GM19328 (cell line): Measurements from ENCODE around the gene CYP2D6.
"Not testable (repeated sequence)": the region's sequence is repeated elsewhere in the genome, so short reads cannot be mapped to it uniquely, and the experiment has no call there.

Experiments
- ATAC-seq: cut with Tn5 transposase; IDR thresholded peaks from one replicate; pipeline ENCODE4 v1.9.1; 2021; ENCODE audit warnings: mild to moderate bottlenecking, moderate library complexity; ENCODE audit not compliant: unreplicated experiment

The CYP2D6 gene

GRCh38 chr22:42158456-42159132 lies 28.0 kb upstream of the CYP2D6 start:
- no peak for ATAC-seq

DNA sequence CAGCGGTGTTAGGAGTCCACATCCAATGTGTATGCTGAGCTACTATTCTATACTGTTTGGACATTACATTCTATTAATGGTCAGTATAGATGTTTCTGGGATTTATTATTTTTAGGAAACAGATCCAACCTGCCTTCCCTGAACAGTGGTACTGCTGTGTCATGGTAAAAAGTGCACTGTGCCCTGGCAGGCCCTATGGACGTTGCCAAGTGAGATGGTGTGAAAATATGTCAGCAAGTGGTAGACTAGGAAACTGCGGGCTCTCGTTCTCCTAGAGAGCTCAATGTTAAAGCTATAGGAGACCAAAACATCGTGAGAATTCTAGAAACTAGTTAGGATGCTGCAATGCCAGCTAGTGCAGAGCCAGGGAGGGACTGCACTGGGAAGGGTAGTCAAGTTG lies 26.0 kb upstream of the CYP2D6 start:
- ATAC-seq = no peak

DNA sequence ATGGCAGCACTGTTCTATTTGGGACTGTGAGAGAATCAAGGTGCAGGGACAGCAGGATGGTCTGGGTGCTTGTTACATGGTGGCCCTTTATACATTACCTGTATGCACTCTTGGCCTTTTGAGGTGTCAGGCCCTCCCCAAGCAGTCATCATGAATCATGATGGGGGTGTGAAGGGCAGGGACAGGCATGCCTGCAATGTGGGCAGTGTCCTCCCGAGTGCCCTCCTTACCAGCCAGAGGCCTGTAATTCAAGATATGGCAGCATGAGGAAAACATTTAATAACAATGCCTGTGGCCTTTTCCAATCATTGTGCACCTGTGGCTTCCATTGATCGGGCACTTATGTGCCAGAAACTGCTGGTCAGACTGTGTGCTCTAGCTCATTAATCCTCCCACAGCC lies 25.5 kb upstream of the CYP2D6 start:
- ATAC-seq = no peak

- ATAC-seq = no peak
Observed at GRCh38 chr22:42155053-42155543, 24.5 kb upstream of the CYP2D6 start.

GRCh38 chr22:42154293-42155052 lies 23.9 kb upstream of the CYP2D6 start:
- no peak for ATAC-seq

- ATAC-seq = no peak
Observed at GRCh38 chr22:42152661-42153270, 22.2 kb upstream of the CYP2D6 start.

- ATAC-seq = no peak
Observed at GRCh38 chr22:42151924-42152635, 21.5 kb upstream of the CYP2D6 start.

DNA sequence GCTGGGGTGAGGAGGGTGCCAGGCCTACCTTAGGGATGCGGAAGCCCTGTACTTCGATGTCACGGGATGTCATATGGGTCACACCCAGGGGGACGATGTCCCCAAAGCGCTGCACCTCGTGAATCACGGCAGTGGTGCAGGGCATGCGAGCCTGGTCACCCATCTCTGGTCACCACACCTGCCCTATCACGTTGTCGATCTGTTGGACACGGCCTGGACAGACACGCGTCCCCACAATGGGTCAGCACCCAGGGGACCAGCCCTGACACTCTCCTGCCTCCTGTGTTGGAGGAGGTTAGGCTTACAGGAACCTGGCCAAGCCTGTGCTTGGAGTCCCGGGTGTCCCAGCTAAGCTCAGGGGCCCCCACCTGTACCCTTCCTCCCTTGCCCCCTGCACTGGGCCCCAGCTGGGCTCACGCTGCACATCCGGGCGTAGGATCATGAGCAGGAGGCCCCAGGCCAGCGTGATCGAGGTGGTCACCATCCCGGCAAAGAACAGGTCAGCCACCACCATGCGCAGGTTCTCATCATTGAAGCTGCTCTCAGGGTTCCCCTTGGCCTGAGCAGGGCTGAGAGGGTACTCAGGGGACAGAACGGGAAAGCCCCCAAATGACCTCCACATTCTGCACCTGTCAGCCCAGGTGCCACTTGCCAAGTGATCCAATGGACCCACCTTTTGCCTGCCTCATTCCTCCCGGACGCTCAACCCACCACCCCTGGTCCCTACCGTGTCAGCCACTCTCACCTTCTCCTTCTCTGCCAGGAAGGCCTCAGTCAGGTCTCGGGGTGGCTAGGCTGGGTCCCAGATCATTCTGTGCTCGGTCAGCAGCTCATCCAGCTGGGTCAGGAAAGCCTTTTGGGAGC lies 20.3 kb upstream of the CYP2D6 start:
- no peak for ATAC-seq

- not testable (repeated sequence) for ATAC-seq
Observed at GRCh38 chr22:42149798-42150197, 19.2 kb upstream of the CYP2D6 start.

DNA sequence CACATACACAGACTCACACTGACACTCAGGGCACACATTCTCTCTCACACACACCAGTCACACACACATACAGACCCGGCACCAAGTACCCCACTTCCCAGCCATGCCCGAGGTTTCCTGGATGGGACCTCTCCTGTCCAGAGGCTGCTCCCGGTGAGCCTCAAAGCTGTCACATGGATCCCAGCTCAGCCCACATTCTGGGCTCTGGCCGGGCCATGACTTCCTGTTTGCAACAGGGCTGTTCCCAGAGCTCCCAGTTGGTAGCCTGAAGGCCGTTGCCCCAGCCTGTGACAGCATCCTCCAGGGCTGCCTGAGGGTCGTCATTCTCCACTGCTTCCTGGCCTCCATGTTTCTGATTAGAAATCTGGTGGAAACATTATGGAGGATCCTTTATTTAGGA lies 14.6 kb upstream of the CYP2D6 start:
- no peak for ATAC-seq

DNA sequence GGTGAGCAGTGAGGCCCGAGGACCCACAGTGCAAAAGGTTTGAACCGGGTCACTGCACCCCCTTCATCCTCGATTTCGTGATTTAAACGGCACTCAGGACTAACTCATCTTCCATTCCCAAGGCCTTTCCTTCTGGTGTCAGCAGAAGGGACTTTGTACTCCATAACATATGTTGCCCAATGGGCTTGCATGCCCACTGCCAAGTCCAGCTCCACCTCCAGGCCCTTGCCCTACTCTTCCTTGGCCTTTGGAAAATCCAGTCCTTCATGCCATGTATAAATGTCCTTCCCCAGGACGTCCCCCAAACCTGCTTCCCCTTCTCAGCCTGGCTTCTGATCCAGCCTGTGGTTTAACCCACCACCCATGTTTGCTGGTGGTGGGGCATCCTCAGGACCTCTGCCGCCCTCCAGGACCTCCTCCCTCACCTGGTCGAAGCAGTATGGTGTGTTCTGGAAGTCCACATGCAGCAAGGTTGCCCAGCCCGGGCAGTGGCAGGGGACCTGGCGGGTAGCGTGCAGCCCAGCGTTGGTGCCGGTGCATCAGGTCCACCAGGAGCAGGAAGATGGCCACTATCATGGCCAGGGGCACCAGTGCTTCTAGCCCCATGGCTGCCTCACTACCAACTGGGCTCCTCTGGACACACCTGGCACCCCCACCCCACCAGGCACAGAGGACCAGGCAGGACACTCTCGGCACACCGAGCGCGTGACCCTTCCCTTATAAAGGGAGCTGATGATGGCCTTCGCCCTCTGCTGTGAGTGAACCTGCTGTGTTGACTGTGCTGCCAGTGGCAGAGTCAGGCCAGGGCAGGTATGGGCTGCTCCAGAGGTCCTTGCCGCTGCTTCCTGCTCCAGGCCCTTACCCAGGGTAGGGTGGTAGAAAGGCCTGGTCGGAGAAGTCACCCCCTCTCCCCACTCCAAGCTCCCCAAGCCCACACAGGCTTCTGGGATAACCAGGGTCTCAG lies 13.5 kb upstream of the CYP2D6 start:
- ATAC-seq = not testable (repeated sequence)

DNA sequence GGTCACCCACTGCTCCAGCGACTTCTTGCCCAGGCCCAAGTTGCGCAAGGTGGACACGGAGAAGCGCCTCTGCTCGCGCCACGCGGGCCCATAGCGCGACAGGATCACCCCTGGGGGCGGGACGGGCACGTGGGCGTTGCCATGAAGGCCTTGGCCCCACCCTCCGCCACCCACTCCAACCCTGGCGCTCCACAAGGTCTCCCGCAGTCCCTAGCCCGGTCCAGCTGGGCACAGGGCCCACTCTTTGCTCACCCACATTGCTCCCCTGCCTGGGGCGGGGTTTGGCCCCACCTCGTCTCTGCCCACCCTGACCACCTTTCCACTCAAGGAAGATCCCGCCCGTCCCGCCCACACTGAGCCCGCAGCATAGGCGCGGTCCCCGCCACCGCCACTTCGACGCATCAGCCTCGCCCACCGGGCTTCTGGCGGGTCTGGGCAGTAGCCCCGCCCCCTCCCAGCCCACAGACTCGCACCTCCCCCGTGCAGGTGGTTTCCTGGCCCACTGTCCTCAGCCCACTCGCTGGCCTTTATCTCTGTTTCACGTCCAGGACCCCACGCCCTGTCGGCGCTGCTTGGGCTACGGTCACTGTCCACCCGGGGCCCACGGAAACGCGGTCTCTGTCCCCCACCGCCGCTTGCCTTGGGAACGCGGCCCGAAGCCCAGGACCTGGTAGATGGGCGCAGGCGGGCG lies 12.3 kb upstream of the CYP2D6 start:
- no peak for ATAC-seq

DNA sequence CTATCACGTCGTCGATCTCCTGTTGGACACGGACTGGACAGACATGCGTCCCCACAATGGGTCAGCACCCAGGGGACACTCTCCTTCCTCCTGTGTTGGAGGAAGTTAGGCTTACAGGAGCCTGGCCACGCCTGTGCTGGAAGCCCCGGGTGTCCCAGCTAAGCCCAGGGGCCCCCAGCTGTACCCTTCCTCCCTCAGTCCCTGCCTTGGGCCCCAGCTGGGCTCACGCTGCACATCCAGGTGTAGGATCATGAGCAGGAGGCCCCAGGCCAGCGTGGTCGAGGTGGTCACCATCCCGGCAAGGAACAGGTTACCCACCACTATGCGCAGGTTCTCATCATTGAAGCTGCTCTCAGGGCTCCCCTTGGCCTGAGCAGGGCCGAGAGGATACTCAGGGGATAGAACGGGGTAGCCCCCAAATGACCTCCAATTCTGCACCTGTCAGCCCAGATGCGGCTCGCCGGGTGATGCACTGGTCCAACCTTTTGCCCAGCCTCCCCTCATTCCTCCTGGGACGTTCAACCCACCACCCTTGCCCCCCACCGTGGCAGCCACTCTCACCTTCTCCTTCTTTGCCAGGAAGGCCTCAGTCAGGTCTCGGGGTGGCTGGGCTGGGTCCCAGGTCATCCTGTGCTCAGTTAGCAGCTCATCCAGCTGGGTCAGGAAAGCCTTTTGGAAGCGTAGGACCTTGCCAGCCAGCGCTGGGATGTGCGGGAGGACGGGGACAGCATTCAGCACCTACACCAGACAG lies 10.9 kb upstream of the CYP2D6 start:
- not testable (repeated sequence) for ATAC-seq

- not testable (repeated sequence) for ATAC-seq
Observed at GRCh38 chr22:42140153-42140552, 9.5 kb upstream of the CYP2D6 start.

DNA sequence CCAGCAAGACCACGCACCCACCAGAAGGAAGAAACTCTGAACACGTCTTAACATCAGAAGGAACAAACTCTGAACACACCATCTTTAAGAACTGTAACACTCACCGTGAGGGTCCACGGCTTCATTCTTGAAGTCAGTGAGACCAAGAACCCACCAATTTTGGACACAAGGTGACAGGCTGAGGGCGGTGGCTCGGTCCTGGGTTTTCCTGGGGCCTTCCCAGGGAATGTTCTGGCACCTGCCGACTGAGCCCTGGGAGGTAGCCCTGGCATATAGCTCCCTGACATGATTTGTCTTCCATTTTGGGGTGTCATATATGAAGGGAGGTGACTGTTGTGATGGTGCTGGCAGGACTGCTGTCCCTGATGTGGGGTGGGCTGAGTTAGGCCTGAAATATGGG lies 8.9 kb upstream of the CYP2D6 start:
- not testable (repeated sequence) for ATAC-seq

DNA sequence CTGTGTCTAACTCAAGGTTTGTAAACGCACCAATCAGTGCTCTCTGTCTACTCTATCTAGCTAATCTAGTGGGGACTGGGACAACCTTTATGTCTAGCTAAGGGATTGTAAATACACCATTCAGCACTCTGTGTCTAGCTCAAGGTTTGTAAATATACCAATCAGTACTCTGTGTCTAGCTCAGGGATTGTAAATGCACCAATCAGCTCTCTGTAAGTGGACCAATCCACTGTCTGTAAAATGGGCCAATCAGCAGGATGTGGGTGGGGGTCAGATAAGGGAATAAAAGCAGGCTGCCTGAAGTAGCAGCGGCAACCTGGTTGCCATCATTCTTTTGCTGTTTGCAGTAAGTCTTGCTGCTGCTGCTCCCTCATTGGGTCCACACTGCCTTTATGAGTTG lies 8.4 kb upstream of the CYP2D6 start:
- no peak for ATAC-seq

- ATAC-seq = no peak
Observed at GRCh38 chr22:42138122-42138770, 7.6 kb upstream of the CYP2D6 start.
